CD14-positive monocyte (primary cell): ENCODE results near the gene BACH1. TPM values are rescaled to one million over a fixed set of nuclear protein-coding genes. Genes with fewer than 3 reads are reported as not detected.

Source experiments
- DNase-seq, 3 donors: peaks; one replicate each; pipeline ENCODE4 v3.0.0-alpha.2; 2011 to 2022
- H2AFZ ChIP-seq: 2 replicates; pipeline ENCODE4 v1.6.0; 2012; ENCODE audit warnings: mild to moderate bottlenecking, low read depth, low read length, inconsistent platforms; ENCODE audit not compliant: insufficient read depth, poor library complexity, severe bottlenecking
- H3K27ac ChIP-seq, 2 donors: 1 replicate in 1 of 2; 2 replicates in 1 of 2; pipeline ENCODE4 v1.5.1; 2012 to 2013; ENCODE audit warnings: low read length in 2 of 2, control low read depth in 1 of 2, inconsistent platforms in 1 of 2, low read depth in 1 of 2, mild to moderate bottlenecking in 1 of 2
- H3K27me3 ChIP-seq, 2 donors: one replicate each; pipeline versions ENCODE4 v1.6.0 to v1.6.1; 2011 to 2013; ENCODE audit warnings: low read length in 2 of 2; ENCODE audit not compliant: control insufficient read depth in 2 of 2, insufficient read depth in 2 of 2
- H3K36me3 ChIP-seq, 2 donors: replicated peaks in 1 of 2; 1 replicate in 1 of 2; 2 replicates in 1 of 2; pipeline versions ENCODE4 v1.5.1 to v1.6.1; 2012 to 2013; ENCODE audit warnings: low read length in 2 of 2, control low read depth in 1 of 2, inconsistent platforms in 1 of 2, mild to moderate bottlenecking in 1 of 2; ENCODE audit not compliant: insufficient read depth in 2 of 2, control insufficient read depth in 1 of 2
- H3K4me1 ChIP-seq, 2 donors: 1 replicate in 1 of 2; 2 replicates in 1 of 2; pipeline versions ENCODE4 v1.5.1 to v1.6.1; 2012 to 2013; ENCODE audit warnings: low read length in 2 of 2, control low read depth in 1 of 2, inconsistent platforms in 1 of 2, mild to moderate bottlenecking in 1 of 2, moderate library complexity in 1 of 2; ENCODE audit not compliant: insufficient read depth in 2 of 2, control insufficient read depth in 1 of 2
- H3K4me2 ChIP-seq: replicated peaks from 2 replicates; pipeline ENCODE3; 2012; ENCODE audit warnings: low read length, moderate library complexity, mild to moderate bottlenecking; ENCODE audit not compliant: poor library complexity, severe bottlenecking; ENCODE audit errors: extremely low read depth
- H3K4me3 ChIP-seq, 3 experiments: fragments of 200-600 bp in 1 of 3; sonication (generic) in 1 of 3; replicated peaks in 1 of 3; 1 replicate in 2 of 3; 2 replicates in 1 of 3; pipeline ENCODE4 v1.5.1; 2011 to 2013; ENCODE audit warnings: low read length in 3 of 3, mild to moderate bottlenecking in 3 of 3, control low read depth in 2 of 3, low read depth in 2 of 3, inconsistent platforms in 1 of 3, moderate library complexity in 1 of 3
- H3K79me2 ChIP-seq: 2 replicates; pipeline ENCODE4 v1.6.0; 2012; ENCODE audit warnings: mild to moderate bottlenecking, control low read depth, inconsistent platforms, low read length, moderate library complexity; ENCODE audit not compliant: insufficient read depth
- H3K9ac ChIP-seq: 2 replicates; pipeline ENCODE4 v1.6.0; 2017; ENCODE audit warnings: low read length, mild to moderate bottlenecking; ENCODE audit not compliant: insufficient read depth, poor library complexity, severe bottlenecking
- H3K9me3 ChIP-seq, 2 donors: replicated peaks in 1 of 2; 1 replicate in 1 of 2; 2 replicates in 1 of 2; pipeline versions ENCODE4 v1.5.1 to v1.6.1; 2012 to 2013; ENCODE audit warnings: low read length in 2 of 2, control low read depth in 1 of 2; ENCODE audit not compliant: control insufficient read depth in 1 of 2, insufficient read depth in 1 of 2
- H4K20me1 ChIP-seq: 2 replicates; pipeline ENCODE4 v1.6.0; 2012; ENCODE audit warnings: mild to moderate bottlenecking, low read length, control low read depth, moderate library complexity; ENCODE audit not compliant: insufficient read depth
- H3K27ac Mint-ChIP-seq, 7 donors: one replicate each; pipeline ENCODE4 v1.8.0; 2020; ENCODE audit warnings: mild to moderate bottlenecking in 7 of 7, mixed read lengths in 7 of 7, moderate library complexity in 6 of 7, inconsistent platforms in 2 of 7
- H3K27me3 Mint-ChIP-seq, 3 donors: one replicate each; pipeline ENCODE4 v1.8.0; 2021 to 2022; ENCODE audit warnings: low read depth in 3 of 3, mild to moderate bottlenecking in 3 of 3, mixed read lengths in 3 of 3, moderate library complexity in 3 of 3, inconsistent platforms in 1 of 3
- H3K36me3 Mint-ChIP-seq, 2 donors: one replicate each; pipeline ENCODE4 v1.8.0; 2020; ENCODE audit warnings: mixed read lengths in 2 of 2, inconsistent platforms in 1 of 2, mild to moderate bottlenecking in 1 of 2
- H3K4me1 Mint-ChIP-seq: one replicate; pipeline ENCODE4 v1.8.0; 2020; ENCODE audit warnings: mild to moderate bottlenecking, mixed read lengths
- H3K4me3 Mint-ChIP-seq, 2 donors: one replicate each; pipeline ENCODE4 v1.8.0; 2020; ENCODE audit warnings: mild to moderate bottlenecking in 2 of 2, mixed read lengths in 2 of 2, moderate library complexity in 1 of 2
- H3K9me3 Mint-ChIP-seq, 7 donors: one replicate each; pipeline ENCODE4 v1.8.0; 2020 to 2022; ENCODE audit warnings: mixed read lengths in 7 of 7, mild to moderate bottlenecking in 6 of 7, moderate library complexity in 6 of 7, inconsistent platforms in 2 of 7
- CTCF ChIP-seq: fragments of 200-600 bp; IDR thresholded peaks from one replicate; pipeline ENCODE4 v1.8.0; 2022; ENCODE audit warnings: antibody characterized with exemption, mild to moderate bottlenecking
- WGBS: methylation state at CpG from one replicate; pipeline ENCODE4 v1.1.5; 2013; ENCODE audit warnings: missing lambda C conversion rate; ENCODE audit not compliant: insufficient coverage; 5-methylcytosine and 5-hydroxymethylcytosine counted together
- intact Hi-C, 2 donors: fragments of 100-400 bp; cut with micrococcal nuclease; formaldehyde crosslinking; loops; one replicate each; pipeline versions ENCODE4 v1.15.0 to v1.15.1; 2023
- polyA plus RNA-seq, 3 donors: library from polyadenylated mRNA; depleted of rRNA in 1 of 3; unstranded in 2 of 3; stranded (reverse) in 1 of 3; fragments of 300-500 nt in 2 of 3; fragments of >200 nt in 1 of 3; fragmentation: Illumina TruSeq in 2 of 3; gene quantifications; 1 replicate in 2 of 3; 2 replicates in 1 of 3; pipeline ENCODE4 v1.2.3, GENCODE V29; 2012 to 2021

The BACH1 gene
- polyA plus RNA-seq, 3 donors = 69.2 to 199 (median 148) TPM

- Histone ChIP-seq H3K79me2 (peaks cover 42% of the 10 kb centered on the region), H3K27ac (no peak overlapping the region), H3K4me2 (peak overlapping the region; percentile 17), H2AFZ (no peak overlapping the region), H3K9me3 (no peaks in the 10 kb centered on the region), H3K36me3 (no peaks in the 10 kb centered on the region), H4K20me1 (peaks cover 15% of the 10 kb centered on the region), H3K4me1 (peaks cover 37 to 64% of the 10 kb centered on the region in 2 donors), H3K27me3 (no peaks in the 10 kb centered on the region), H3K9ac (no peak overlapping the region), H3K4me3 (no peak overlapping the region)
- Mint-ChIP-seq H3K4me3 (peak overlapping the region in 1 of 2 donors; percentile 68), H3K36me3 (peaks cover 9 to 18% of the 10 kb centered on the region in 2 donors), H3K27me3 (no peaks in the 10 kb centered on the region), H3K4me1 (peaks cover 51% of the 10 kb centered on the region), H3K27ac (no peak overlapping the region), H3K9me3 (peaks cover 0 to 3% (median 0%) of the 10 kb centered on the region in 7 donors)
- TF ChIP-seq CTCF = no peak
- intact Hi-C loops = loop anchor here (5.0 kb wide), 3 partner anchors 64 to 134 kb away; no protein-coding TSS in a partner anchor
- no peak for DNase-seq
- 67% methylated on average over 1 of the region's 3 CpGs for WGBS
These were observed 2.3 kb upstream of the BACH1 start for GRCh38 chr21:29296446-29296845.

GRCh38 chr21:29297483-29298347 is 1.0 kb upstream of the BACH1 start:
- peak overlapping the region; percentile 95 for H3K9ac ChIP-seq
- WGBS = 83% methylated on average over 17 of the region's 27 CpGs
- no peak for TF ChIP-seq CTCF
- intact Hi-C loops = loop anchor here (5.0 kb wide), 3 partner anchors 65 to 135 kb away; no protein-coding TSS in a partner anchor
- H3K36me3 Mint-ChIP-seq = peaks cover 19 to 30% of the 10 kb centered on the region in 2 donors
- H3K4me3 Mint-ChIP-seq = peak overlapping the region; percentile 78 to 88
- H3K4me2 ChIP-seq = peak overlapping the region; percentile 89
- H3K27ac ChIP-seq = peak overlapping the region; percentile 37 to 100
- H3K4me1 Mint-ChIP-seq = peaks cover 63% of the 10 kb centered on the region
- no peaks in the 10 kb centered on the region for H3K27me3 ChIP-seq
- H3K27me3 Mint-ChIP-seq = no peaks in the 10 kb centered on the region
- no peak for DNase-seq
- H3K9me3 Mint-ChIP-seq = peaks cover 0 to 3% (median 0%) of the 10 kb centered on the region in 7 donors
- peak overlapping the region; percentile 58 to 96 (median 62) for H3K4me3 ChIP-seq
- peaks cover 49 to 76% of the 10 kb centered on the region in 2 donors for H3K4me1 ChIP-seq
- peak overlapping the region; percentile 78 to 97 (median 91) for H3K27ac Mint-ChIP-seq
- peak overlapping the region; percentile 80 for H2AFZ ChIP-seq
- H3K79me2 ChIP-seq = peaks cover 54% of the 10 kb centered on the region
- H3K9me3 ChIP-seq = no peaks in the 10 kb centered on the region
- H4K20me1 ChIP-seq = peaks cover 28% of the 10 kb centered on the region
- H3K36me3 ChIP-seq = no peaks in the 10 kb centered on the region
